GM23248 (cell line): ENCODE results near the gene NTNG2.

ENCODE experiments used
- EZH2 ChIP-seq: fragments of 200-600 bp; sonication (generic); IDR thresholded peaks from 2 replicates; pipeline ENCODE4 v1.6.1; 2018; ENCODE audit warnings: antibody characterized with exemption, mild to moderate bottlenecking; ENCODE audit not compliant: insufficient read depth, poor library complexity, severe bottlenecking
- EZH2phosphoT487 ChIP-seq: fragments of 200-600 bp; sonication (generic); IDR thresholded peaks from 2 replicates; pipeline ENCODE4 v1.6.1; 2018; ENCODE audit warnings: antibody characterized with exemption, moderate library complexity, mild to moderate bottlenecking, low read depth; ENCODE audit not compliant: insufficient read depth

GRCh38 chr9:132146039-132146438 is 15.8 kb upstream of the NTNG2 start:
- TF ChIP-seq EZH2phosphoT487 (no peak), EZH2 (no peak)
